Endothelial cell of umbilical vein (primary cell): ENCODE data around the gene REM1. TPM values are rescaled to one million over a fixed set of nuclear protein-coding genes. Genes with fewer than 3 reads are reported as not detected.

ENCODE experiments used
- BruUV-seq: library from RNA; stranded (reverse); fragments of 400-500 nt; replicated peaks from 2 replicates; lab custom pipeline; 2021; lab: Mats Ljungman, UMichigan
- CTCF ChIA-PET: fragments of 300-600, 350-600 bp; sonication (Branson Sonifier 250); formaldehyde crosslinking; loops from one replicate; lab custom pipeline; 2021; ENCODE audit warnings: antibody characterized with exemption, inconsistent platforms; lab: Charles Lee
- POLR2A ChIA-PET: fragments of 300-600, 350-600 bp; sonication (Branson Sonifier 250); formaldehyde crosslinking; loops from one replicate; lab custom pipeline; 2021; ENCODE audit warnings: antibody characterized with exemption, inconsistent platforms; lab: Charles Lee
- DNase-seq: peaks from one replicate; pipeline ENCODE4 v3.0.0-alpha.2; 2011; ENCODE audit warnings: low read depth, low spot score
- FAIRE-seq: peaks from 2 replicates; lab custom pipeline; 2011; peaks lifted over from hg19 to GRCh38; lab: Jason Lieb, UNC
- H2AFZ ChIP-seq: 2 replicates; pipeline ENCODE4 v1.6.0; 2012; ENCODE audit warnings: low read depth, low read length, control low read depth, inconsistent platforms
- H3K27ac ChIP-seq: 2 replicates; pipeline ENCODE4 v1.5.1; 2011; ENCODE audit warnings: low read depth, mild to moderate bottlenecking, control low read depth, low read length, moderate library complexity; ENCODE audit not compliant: insufficient read depth
- H3K27me3 ChIP-seq, 2 experiments: 2 replicates each; pipeline versions ENCODE4 v1.6.0 to v1.6.1; 2011; ENCODE audit warnings: low read length in 2 of 2, mixed read lengths in 1 of 2; ENCODE audit not compliant: control insufficient read depth in 2 of 2, insufficient read depth in 2 of 2
- H3K36me3 ChIP-seq, 2 experiments: 2 replicates in 1 of 2; 3 replicates in 1 of 2; pipeline ENCODE4 v1.5.1; 2011; ENCODE audit warnings: low read length in 2 of 2, mild to moderate bottlenecking in 1 of 2, moderate library complexity in 1 of 2; ENCODE audit not compliant: control insufficient read depth in 2 of 2, insufficient read depth in 2 of 2; ENCODE audit errors: extremely low read depth in 1 of 2
- H3K4me1 ChIP-seq: 3 replicates; pipeline ENCODE4 v1.5.1; 2011; ENCODE audit warnings: mild to moderate bottlenecking, low read length; ENCODE audit not compliant: control insufficient read depth, insufficient read depth; ENCODE audit errors: extremely low read depth
- H3K4me2 ChIP-seq: 2 replicates; pipeline ENCODE4 v1.6.1; 2011; ENCODE audit warnings: low read length, control low read depth, mixed read lengths; ENCODE audit not compliant: insufficient read depth
- H3K4me3 ChIP-seq, 3 experiments: fragments of 200-600 bp in 1 of 3; sonication (generic), shearing (Covaris generic) in 1 of 3; replicated peaks in 1 of 3; 2 replicates each; pipeline ENCODE4 v1.5.1; 2011 to 2016; ENCODE audit warnings: control low read depth in 3 of 3, low read length in 3 of 3, mild to moderate bottlenecking in 2 of 3, inconsistent platforms in 1 of 3, low read depth in 1 of 3, moderate library complexity in 1 of 3; ENCODE audit not compliant: insufficient read depth in 1 of 3
- H3K79me2 ChIP-seq: 2 replicates; pipeline ENCODE4 v1.6.0; 2012; ENCODE audit warnings: low read length, inconsistent platforms; ENCODE audit not compliant: control insufficient read depth, insufficient read depth
- H3K9ac ChIP-seq: replicated peaks from 2 replicates; pipeline ENCODE3; 2011; ENCODE audit warnings: low read length, control low read depth; ENCODE audit not compliant: insufficient read depth; ENCODE audit errors: extremely low read depth
- H3K9me1 ChIP-seq: replicated peaks from 3 replicates; pipeline ENCODE4 v1.6.0; 2011; ENCODE audit warnings: mild to moderate bottlenecking, low read length; ENCODE audit not compliant: control insufficient read depth, insufficient read depth; ENCODE audit errors: extremely low read depth
- H3K9me3 ChIP-seq: replicated peaks from 2 replicates; pipeline ENCODE4 v1.5.1; 2012; ENCODE audit warnings: low read length, inconsistent platforms; ENCODE audit not compliant: control insufficient read depth, insufficient read depth
- H4K20me1 ChIP-seq: replicated peaks from 2 replicates; pipeline ENCODE3; 2011; ENCODE audit warnings: mild to moderate bottlenecking, low read length; ENCODE audit not compliant: control insufficient read depth, insufficient read depth; ENCODE audit errors: extremely low read depth
- EZH2 ChIP-seq: IDR thresholded peaks from 2 replicates; pipeline ENCODE4 v1.6.1; 2012; ENCODE audit warnings: borderline replicate concordance, low read depth, mild to moderate bottlenecking, moderate library complexity, low read length, inconsistent platforms; ENCODE audit not compliant: severe bottlenecking
- FOS ChIP-seq: IDR thresholded peaks from 2 replicates; pipeline ENCODE4 v1.6.1; 2011; ENCODE audit warnings: mild to moderate bottlenecking, low read length, moderate library complexity, borderline replicate concordance; ENCODE audit not compliant: insufficient read depth
- JUN ChIP-seq: IDR thresholded peaks from 2 replicates; pipeline ENCODE4 v1.6.1; 2011; ENCODE audit warnings: borderline replicate concordance, low read depth; ENCODE audit not compliant: insufficient read length, insufficient read depth
- MAX ChIP-seq: IDR thresholded peaks from 2 replicates; pipeline ENCODE4 v1.6.1; 2011; ENCODE audit not compliant: insufficient read depth, insufficient read length
- MYC ChIP-seq: IDR thresholded peaks from one replicate; pipeline ENCODE4 v1.6.1; 2011; ENCODE audit warnings: mild to moderate bottlenecking, low read depth, low read length
- POLR2A ChIP-seq: IDR thresholded peaks from 2 replicates; pipeline ENCODE4 v1.6.1; 2012; ENCODE audit warnings: low read depth, mild to moderate bottlenecking, control low read depth, low read length
- dilution Hi-C: fragments of 300-500 bp; cut with MboI; formaldehyde crosslinking; loops from one replicate; pipeline ENCODE4 v1.15.0; 2019; ENCODE audit warnings: low sequenced_read_pairs; ENCODE audit not compliant: extremely low pct_ligation_motif_present
- intact Hi-C: fragments of 100-400 bp; cut with micrococcal nuclease; formaldehyde crosslinking; loops from one replicate; pipeline ENCODE4 v1.10.0; 2022
- polyA plus RNA-seq, 4 experiments: library from polyadenylated mRNA; depleted of rRNA in 3 of 4; stranded (reverse) in 3 of 4; unstranded in 1 of 4; fragments of >200 nt; gene quantifications; 2 replicates each; pipeline versions ENCODE4 v1.2.1 to v1.2.3, GENCODE V29; 2011 to 2012; ENCODE audit warnings: missing spikeins in 1 of 4
- total RNA-seq: library from RNA; stranded (reverse); gene quantifications from 2 replicates; pipeline ENCODE4 v1.2.3, GENCODE V29; 2021

The REM1 gene
- total and polyA plus RNA-seq, 2 donors (not counting 3 experiments of a cell fraction or from before 2014, with no cell fraction given): 0.14 TPM; not detected in 1

GRCh38 chr20:31476643-31477215 lies 1.6 kb downstream of the REM1 start:
- dilution Hi-C loops (no loop called here), intact Hi-C loops (no loop called here)
- DNase-seq (no peak), FAIRE-seq (no peak)
- Histone ChIP-seq H4K20me1 (no peaks in the 10 kb centered on the region), H3K27me3 (peaks cover 9 to 11% of the 10 kb centered on the region in 2 experiments), H3K36me3 (no peaks in the 10 kb centered on the region), H3K4me3 (no peak overlapping the region), H2AFZ (no peak overlapping the region), H3K4me1 (peaks cover 2% of the 10 kb centered on the region), H3K9ac (no peak overlapping the region), H3K9me3 (no peaks in the 10 kb centered on the region), H3K79me2 (no peaks in the 10 kb centered on the region), H3K4me2 (no peak overlapping the region), H3K27ac (no peak overlapping the region), H3K9me1 (no peaks in the 10 kb centered on the region)
- no TSS peak for BruUV-seq
- TF ChIP-seq FOS (peak; percentile 35), MYC (no peak), JUN (no peak), POLR2A (no peak), MAX (no peak)
- POLR2A ChIA-PET: no interaction called here
- CTCF ChIA-PET: interaction anchor here (1.7 to 2.0 kb wide), 2 partner anchors 20 to 26 kb away, joined by 3 to 8 read pairs; no protein-coding TSS in a partner anchor

- no peaks in the 10 kb centered on the region for H3K79me2 ChIP-seq
- H3K9me3 ChIP-seq: no peaks in the 10 kb centered on the region
- CTCF ChIA-PET: interaction anchor here (3.4 kb wide), 1 partner anchor 19 kb away, joined by 18 read pairs; no protein-coding TSS in a partner anchor
- no peaks in the 10 kb centered on the region for H3K4me1 ChIP-seq
- intact Hi-C loops: loop anchor here (2.0 kb wide), 1 partner anchor 31 kb away; the partner anchor contains the start of gene HM13
- TF ChIP-seq MAX: peak; percentile 14
- TF ChIP-seq EZH2: no peak
- TF ChIP-seq MYC: no peak
- dilution Hi-C loops: no loop called here
- no peak overlapping the region for H3K27ac ChIP-seq
- no peaks in the 10 kb centered on the region for H4K20me1 ChIP-seq
- peak overlapping the region; percentile 59 for H2AFZ ChIP-seq
- H3K4me3 ChIP-seq: no peak overlapping the region
- H3K36me3 ChIP-seq: no peaks in the 10 kb centered on the region
- no peaks in the 10 kb centered on the region for H3K9me1 ChIP-seq
- no peak overlapping the region for H3K4me2 ChIP-seq
- DNase-seq (peak; percentile 36), FAIRE-seq (no peak)
- POLR2A ChIA-PET: no interaction called here
- H3K27me3 ChIP-seq: peaks cover 0 to 11% of the 10 kb centered on the region in 2 experiments
- no peak overlapping the region for H3K9ac ChIP-seq
- no TSS peak for BruUV-seq
These were observed 8.9 kb downstream of the REM1 start for GRCh38 chr20:31484001-31484400.
